Measurements from ENCODE around the gene MAP10. TPM values are rescaled to one million over a fixed set of nuclear protein-coding genes. Genes with fewer than 3 reads are reported as not detected.

Gene MAP10
- 2.7 and 3.0 TPM in 2 replicates for total RNA-seq

GRCh38 chr1:232805269-232806185 lies at the start of gene MAP10:
TSS of gene MAP10 (plus strand) at chr1:232805416. CDS start at chr1:232805450, 34 bp downstream.
- H3K4me1 Mint-ChIP-seq, result peaks cover 16% of the 10 kb centered on the region
- DNase-seq (peak; percentile 54), ATAC-seq (ENCODE audit: low read depth) (peak; percentile 85)
- intact Hi-C loops (cut with micrococcal nuclease), result loop anchor here (5.0 kb wide), 1 partner anchor 147 kb away; the partner anchor contains the start of gene NTPCR
- no peaks in the 10 kb centered on the region for H3K27me3 Mint-ChIP-seq
- no peaks in the 10 kb centered on the region for H3K36me3 Mint-ChIP-seq (ENCODE audit: low read depth)
- CTCF ChIA-PET, result no interaction called here
- no peak for TF ChIP-seq CTCF (IDR thresholded peaks at IDR 0.05)
- H3K4me3 Mint-ChIP-seq, result peak within 1 kb of the TSS; percentile 91
- H3K9me3 Mint-ChIP-seq, result peaks cover 5% of the 10 kb centered on the region
- peak within 1 kb of the TSS; percentile 88 for H3K27ac Mint-ChIP-seq
- POLR2A ChIA-PET, result interaction anchor here (0.6 kb wide), 2 partner anchors 81 to 1467 kb away, joined by 3 to 13 read pairs; partner anchors contain the start of genes EXOC8 and SPRTN

- DNase-seq, result no peak
- Mint-ChIP-seq H3K36me3 (ENCODE audit: low read depth) (no peaks in the 10 kb centered on the region), H3K27me3 (peaks cover 5% of the 10 kb centered on the region), H3K4me3 (no peak overlapping the region), H3K9me3 (no peaks in the 10 kb centered on the region), H3K27ac (no peak overlapping the region), H3K4me1 (no peaks in the 10 kb centered on the region)
- TF ChIP-seq CTCF (IDR thresholded peaks at IDR 0.05), result no peak
- no peak for ATAC-seq (ENCODE audit: low read depth)
- intact Hi-C loops (cut with micrococcal nuclease), result no loop called here
- CTCF ChIA-PET, result no interaction called here
- POLR2A ChIA-PET, result no interaction called here
These were observed 40.6 kb upstream of the MAP10 start for GRCh38 chr1:232764458-232765251.

GRCh38 chr1:232765542-232765941 lies 39.7 kb upstream of the MAP10 start:
- ChIA-PET POLR2A (no interaction called here), CTCF (no interaction called here)
- TF ChIP-seq CTCF (IDR thresholded peaks at IDR 0.05), result no peak
- Mint-ChIP-seq H3K27me3 (peaks cover 5% of the 10 kb centered on the region), H3K36me3 (ENCODE audit: low read depth) (no peaks in the 10 kb centered on the region), H3K4me1 (no peaks in the 10 kb centered on the region), H3K4me3 (no peak overlapping the region), H3K27ac (no peak overlapping the region), H3K9me3 (no peaks in the 10 kb centered on the region)
- intact Hi-C loops (cut with micrococcal nuclease), result no loop called here
- DNase-seq (no peak), ATAC-seq (ENCODE audit: low read depth) (no peak)

GRCh38 chr1:232766241-232766890 lies 38.9 kb upstream of the MAP10 start:
- CTCF ChIA-PET, result no interaction called here
- ATAC-seq (ENCODE audit: low read depth), result no peak
- Mint-ChIP-seq H3K4me3 (no peak overlapping the region), H3K36me3 (ENCODE audit: low read depth) (no peaks in the 10 kb centered on the region), H3K9me3 (no peaks in the 10 kb centered on the region), H3K27ac (no peak overlapping the region), H3K27me3 (peaks cover 5% of the 10 kb centered on the region), H3K4me1 (no peaks in the 10 kb centered on the region)
- POLR2A ChIA-PET, result no interaction called here
- intact Hi-C loops (cut with micrococcal nuclease), result no loop called here
- TF ChIP-seq CTCF (IDR thresholded peaks at IDR 0.05), result no peak
- no peak for DNase-seq
